D341Med (cell line): Measurements from ENCODE around the gene LHFPL6.

ENCODE experiments used
- DNase-seq: peaks from one replicate; pipeline ENCODE4 v3.0.0; 2012; ENCODE audit warnings: low spot score

The LHFPL6 gene

GRCh38 chr13:39590466-39591036 lies 12.4 kb downstream of the LHFPL6 start:
- DNase-seq: no peak

GRCh38 chr13:39588384-39588783 lies 14.6 kb downstream of the LHFPL6 start:
- DNase-seq: no peak

GRCh38 chr13:39587939-39588338 lies 15.1 kb downstream of the LHFPL6 start:
- DNase-seq: no peak

GRCh38 chr13:39586958-39587605 lies 15.9 kb downstream of the LHFPL6 start:
- DNase-seq: no peak

GRCh38 chr13:39586151-39586550 lies 16.8 kb downstream of the LHFPL6 start:
- no peak for DNase-seq

- DNase-seq: no peak
Measured at GRCh38 chr13:39585219-39585618, 17.8 kb downstream of the LHFPL6 start.

- DNase-seq: no peak
Measured at GRCh38 chr13:39580881-39581575, 22.0 kb downstream of the LHFPL6 start.

- DNase-seq: no peak
Measured at GRCh38 chr13:39578821-39579291, 24.1 kb downstream of the LHFPL6 start.

- no peak for DNase-seq
Measured at GRCh38 chr13:39577838-39578491, 25.0 kb downstream of the LHFPL6 start.

GRCh38 chr13:39577203-39577602 lies 25.8 kb downstream of the LHFPL6 start:
- no peak for DNase-seq

GRCh38 chr13:39575641-39576238 lies 27.3 kb downstream of the LHFPL6 start:
- DNase-seq: no peak

- no peak for DNase-seq
Measured at GRCh38 chr13:39571502-39572092, 31.4 kb downstream of the LHFPL6 start.

GRCh38 chr13:39567569-39567968 lies 35.4 kb downstream of the LHFPL6 start:
- DNase-seq: no peak

GRCh38 chr13:39566216-39566869 lies 36.6 kb downstream of the LHFPL6 start:
- no peak for DNase-seq

- DNase-seq: no peak
Measured at GRCh38 chr13:39565036-39565949, 37.7 kb downstream of the LHFPL6 start.

GRCh38 chr13:39563470-39563735 lies 39.6 kb downstream of the LHFPL6 start:
- no peak for DNase-seq

- no peak for DNase-seq
Measured at GRCh38 chr13:39561971-39562370, 41.0 kb downstream of the LHFPL6 start.

- no peak for DNase-seq
Measured at GRCh38 chr13:39559847-39560246, 43.1 kb downstream of the LHFPL6 start.

GRCh38 chr13:39557285-39557955 lies 45.6 kb downstream of the LHFPL6 start:
- no peak for DNase-seq

- DNase-seq: no peak
Measured at GRCh38 chr13:39556866-39557265, 46.1 kb downstream of the LHFPL6 start.
